NCI-H748 (cell line): Measurements from ENCODE around the gene DCP1A.
"Not testable (repeated sequence)": the region's sequence is repeated elsewhere in the genome, so short reads cannot be mapped to it uniquely, and the experiment has no call there.

Experiments used
- DNase-seq: peaks from one replicate; lab custom pipeline; 2025; ENCODE audit not compliant: unreplicated experiment; lab: John Stamatoyannopoulos, UW

The DCP1A gene

DNA sequence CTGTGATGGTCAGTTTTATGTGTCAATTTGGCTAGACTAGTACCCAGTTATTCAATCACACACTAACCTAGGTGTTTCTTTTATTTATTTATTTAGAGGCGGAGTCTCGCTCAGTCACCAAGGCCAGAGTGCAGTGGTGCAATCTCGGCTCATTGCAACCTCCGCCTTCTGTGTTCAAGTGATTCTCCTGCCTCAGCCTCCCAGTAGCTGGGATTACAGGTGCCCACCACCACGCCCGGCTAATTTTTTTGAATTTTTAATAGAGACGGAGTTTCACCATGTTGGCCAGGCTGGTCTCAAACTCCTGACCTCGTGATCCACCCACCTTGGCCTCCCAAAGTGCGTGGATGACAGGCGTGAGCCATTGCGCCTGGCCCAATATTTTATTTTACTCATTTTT, 78.2 kb downstream of the DCP1A start:
- not testable (repeated sequence) for DNase-seq

DNA sequence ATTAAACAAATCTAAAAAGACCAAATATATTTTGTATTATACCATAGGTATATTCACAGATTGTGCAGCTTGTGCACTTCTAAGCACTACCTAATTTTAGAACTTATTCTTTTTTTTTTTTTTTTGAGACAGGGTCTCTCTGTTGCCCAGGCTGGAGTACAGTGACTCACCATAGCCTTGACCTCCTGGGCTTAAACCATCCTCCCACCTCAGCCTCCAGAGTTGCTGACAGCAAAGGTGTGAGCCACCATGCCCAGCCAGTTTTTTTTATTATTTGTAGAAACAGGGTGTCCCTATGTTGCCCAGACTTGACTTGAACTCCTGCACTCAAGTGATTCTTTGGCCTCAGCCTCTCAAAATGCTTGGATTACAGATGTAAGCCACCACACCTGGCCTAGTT, 79.6 kb downstream of the DCP1A start:
- no peak for DNase-seq

DNA sequence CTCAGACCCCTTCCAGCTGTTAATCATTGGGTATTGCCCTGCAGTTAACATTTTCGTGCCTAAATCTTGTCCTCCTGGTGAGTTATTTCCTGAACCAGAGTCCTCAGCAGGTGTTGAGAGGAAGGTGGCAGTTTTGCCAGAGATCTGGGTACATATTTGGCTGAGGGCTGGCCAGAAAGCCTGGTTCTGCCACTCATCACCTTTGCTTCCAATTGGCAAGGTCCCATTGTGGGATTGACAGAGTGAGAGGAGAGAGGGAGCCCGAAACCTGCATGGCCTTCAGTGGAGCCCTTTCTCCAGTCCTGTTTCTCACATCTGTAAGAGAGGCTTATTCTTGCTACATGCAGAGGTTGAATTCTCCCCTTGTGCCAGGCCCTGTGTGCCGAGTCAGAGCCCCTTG, 82.6 kb downstream of the DCP1A start:
- DNase-seq: no peak

DNA sequence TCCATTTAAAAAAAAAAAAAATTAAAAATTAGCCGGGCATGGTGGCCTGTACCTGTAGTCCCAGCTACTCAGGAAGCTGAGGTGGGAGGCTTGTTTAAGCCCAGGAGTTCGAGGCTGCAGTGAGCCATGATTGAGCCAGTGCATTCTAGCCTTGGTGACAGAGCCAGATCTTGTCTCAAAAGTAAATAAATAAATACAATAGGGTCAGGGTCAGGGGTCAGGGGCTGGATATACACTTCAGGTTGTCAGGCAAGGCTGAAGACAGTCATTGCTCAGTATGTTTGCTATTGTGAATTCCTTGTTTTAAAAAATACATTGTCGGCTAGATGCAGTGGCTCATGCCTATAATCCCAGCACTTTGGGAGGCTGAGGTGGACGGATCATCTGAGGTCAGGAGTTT, 83.4 kb downstream of the DCP1A start:
- no peak for DNase-seq

DNA sequence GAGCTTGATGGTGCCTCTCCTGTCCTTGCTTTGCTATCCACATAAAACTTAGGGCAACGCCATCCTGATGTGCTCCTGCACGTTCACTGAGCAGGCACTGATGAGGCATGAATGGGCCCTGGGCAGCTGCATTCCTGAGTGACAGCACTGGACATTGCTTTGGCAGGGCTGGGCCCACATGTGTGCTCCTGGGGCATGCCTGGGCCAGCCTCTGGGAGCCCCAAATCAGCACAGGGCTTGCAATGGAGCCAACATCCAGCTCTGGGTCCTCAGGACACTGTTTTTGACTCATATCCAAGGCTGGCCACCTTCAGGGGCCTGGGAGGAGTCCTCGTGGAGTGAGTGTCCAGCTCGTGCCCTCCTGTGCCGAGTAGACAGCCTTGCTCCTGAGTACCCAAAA, 85.6 kb downstream of the DCP1A start:
- DNase-seq: no peak

DNA sequence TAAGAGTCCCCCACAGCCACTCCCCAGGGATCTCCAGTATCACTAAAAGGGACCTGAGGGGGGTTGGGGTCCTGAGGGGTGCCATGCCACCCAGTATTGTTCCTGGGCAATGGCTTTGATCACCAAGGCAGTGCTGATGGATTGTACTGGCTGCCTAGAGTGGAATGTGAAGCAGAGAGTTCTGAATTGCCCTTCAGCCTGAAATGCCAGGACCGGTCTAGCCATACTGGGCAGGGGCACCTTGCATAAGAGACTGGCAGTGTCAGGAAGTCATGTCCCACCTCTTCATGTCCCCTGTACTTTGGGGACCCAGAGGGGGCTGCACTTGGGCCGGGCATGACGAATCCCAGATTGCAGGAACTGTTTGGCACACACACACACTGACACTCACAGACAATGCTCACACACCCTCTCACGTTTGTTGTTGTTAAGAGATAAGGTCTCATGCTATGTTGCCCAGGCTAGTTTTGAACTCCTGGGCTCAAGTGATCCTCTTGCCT, 87.0 kb downstream of the DCP1A start:
- no peak for DNase-seq

DNA sequence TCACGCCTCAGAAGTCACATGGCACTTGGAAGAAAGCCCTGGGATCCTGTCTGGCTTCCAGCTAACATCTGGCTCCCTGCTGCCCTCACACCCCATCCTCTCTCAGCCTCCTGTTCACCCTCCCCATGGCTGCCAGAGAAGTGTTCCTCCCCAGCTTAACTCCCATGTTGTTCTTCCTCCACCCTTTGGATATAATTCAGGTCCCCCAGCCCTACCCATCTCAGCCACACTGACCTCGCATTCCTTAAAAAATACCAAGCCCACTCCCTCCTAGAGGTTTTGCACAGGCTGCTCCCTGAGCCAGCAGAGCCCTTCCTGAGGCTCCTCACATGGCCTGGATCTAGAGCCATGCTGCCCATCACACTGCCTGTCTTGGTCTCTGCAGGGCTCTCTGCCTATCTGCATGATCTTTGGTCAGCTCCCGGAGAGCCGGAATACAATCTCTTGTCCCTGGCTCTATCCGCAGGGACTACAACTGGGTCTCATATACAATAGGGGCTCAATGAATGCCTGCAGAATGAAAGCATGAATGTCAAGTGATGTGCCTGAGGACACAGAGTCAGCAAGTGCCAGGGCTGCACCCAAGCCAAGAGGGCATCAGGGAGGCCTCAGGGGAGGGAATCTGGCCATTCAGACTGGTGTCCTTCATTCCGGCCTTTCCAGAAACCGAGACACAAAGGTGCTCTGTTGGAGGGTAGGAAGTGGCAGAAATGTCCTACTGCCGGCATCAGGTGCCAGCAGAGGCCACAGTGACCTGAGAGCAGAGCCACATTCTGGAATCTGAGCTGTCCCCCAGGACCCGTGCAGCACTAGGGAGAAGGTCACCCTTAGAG, 87.7 kb downstream of the DCP1A start:
- DNase-seq: no peak

DNA sequence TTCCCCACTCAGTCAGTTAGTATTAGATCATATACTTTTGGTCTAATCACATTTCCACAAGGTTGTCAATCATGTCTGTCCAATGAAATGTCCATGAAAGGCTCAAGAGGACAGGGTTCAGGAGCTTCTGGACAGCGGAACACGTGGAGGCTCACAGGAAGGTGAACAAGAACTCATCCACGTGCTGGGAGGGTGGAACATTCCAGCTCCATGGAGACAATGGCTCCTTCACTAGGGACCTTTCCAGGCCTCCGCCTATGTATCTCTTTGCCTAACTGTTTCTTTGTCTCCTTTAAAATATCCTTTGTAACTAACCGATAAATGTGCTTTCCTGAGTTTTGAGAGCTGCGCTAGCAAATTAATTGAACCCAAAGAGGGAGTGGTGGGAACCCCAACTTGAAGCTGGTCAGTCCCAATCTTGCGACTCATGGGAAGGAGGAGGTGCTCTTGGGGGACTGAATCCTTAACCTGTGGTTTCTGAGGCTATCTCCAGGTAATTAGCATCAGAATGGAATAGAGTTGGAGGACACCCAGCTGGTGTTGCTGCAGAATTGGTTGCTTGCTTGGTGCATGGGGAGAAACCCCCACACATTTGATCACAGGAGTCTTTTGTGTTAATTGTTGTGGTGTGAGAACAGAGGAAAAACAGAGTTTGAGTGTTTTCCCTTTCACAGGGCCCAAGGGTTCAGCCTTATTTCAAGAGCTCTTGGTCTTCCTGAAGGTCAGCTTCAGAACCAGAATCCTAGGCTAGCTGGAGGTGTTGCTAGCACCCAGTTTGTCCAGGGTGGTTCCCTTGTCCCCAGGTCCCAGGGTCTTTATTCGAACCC, 88.5 kb downstream of the DCP1A start:
- DNase-seq: no peak

DNA sequence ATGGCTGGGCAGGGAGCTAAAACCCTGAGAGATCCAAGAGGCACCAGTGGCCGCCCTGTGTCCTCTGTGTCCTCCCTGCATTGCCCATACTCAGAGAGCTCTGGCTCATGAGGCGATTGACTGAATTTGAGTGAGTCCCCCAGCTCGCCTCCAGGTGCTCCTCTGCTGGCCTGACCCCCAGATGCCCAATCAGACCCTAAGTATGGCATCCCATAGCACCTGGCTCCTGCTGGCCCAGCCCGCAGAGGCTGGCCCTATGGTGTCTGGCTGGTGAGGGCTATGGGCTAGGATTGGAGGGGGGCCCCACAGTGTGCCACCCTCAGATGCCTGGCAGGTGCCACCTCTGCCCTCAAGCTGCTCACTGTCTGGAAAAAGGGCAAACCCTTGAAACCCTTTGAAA, 89.9 kb downstream of the DCP1A start:
- no peak for DNase-seq

DNA sequence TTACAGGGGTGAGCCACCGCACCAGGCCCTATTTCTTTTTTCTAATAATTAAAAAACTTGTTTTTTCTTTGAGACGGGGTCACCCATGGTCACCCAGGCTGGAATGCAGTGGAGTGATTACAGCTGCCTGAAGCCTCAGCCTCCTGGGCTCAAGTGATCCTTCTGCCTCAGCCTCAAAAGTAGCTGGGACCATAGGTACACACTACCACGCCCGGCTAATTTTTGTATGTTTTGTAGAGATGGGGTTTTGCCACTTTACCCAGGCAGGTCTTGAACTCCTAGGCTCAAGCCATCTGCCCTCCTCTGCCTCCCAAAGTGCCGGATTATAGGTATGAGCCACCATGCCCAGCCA, 90.7 kb downstream of the DCP1A start:
- DNase-seq: no peak

DNA sequence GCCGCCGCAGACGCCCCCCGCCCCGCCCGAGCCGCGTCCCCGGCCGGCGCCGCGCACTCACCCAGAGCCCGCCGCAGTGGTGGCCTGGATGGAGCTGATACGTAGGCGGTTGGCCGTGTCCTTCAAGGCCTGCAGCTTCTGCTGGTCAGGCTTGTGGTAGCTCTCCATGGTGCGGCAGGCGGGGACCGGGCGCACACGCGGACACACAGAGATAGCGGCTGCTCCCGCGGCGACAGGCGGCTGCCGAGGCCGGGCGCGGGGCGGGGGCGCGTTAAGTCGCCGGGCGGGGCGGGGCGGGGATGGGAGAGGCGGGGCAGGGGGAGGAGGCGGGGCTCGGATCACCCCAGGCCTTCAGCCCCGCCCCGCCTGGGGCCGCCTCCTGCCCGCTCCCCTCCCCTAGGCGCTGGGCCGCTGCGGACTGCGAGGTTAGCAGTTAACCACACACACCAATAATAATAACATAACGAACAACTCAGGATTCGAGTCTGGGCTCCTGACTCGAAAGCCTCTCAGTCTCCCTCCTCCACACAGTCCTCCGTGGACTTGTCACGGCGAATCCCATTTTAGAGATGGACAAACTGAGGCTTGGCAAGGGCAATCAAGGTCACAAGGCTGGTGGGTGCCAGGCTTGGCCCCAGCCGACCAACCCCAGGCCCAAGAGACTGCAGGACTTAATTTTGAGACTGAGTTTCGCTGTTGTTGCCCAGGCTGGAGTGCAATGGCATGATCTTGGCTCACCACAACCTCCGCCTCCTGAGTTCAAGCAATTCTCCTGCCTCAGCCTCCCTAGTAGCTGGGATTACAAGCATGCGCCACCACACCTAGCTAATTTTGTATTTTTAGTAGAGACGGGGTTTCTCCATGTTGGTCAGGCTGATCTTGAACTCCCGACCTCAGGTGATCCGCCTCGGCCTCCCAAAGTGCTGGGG, 91.3 kb downstream of the DCP1A start, which contains the start of gene TKT:
TSS of gene TKT (minus strand) at position 248 of the 929 bp plus-strand sequence. CDS start at position 168, 80 bp downstream.
- DNase-seq: peak; percentile 81

DNA sequence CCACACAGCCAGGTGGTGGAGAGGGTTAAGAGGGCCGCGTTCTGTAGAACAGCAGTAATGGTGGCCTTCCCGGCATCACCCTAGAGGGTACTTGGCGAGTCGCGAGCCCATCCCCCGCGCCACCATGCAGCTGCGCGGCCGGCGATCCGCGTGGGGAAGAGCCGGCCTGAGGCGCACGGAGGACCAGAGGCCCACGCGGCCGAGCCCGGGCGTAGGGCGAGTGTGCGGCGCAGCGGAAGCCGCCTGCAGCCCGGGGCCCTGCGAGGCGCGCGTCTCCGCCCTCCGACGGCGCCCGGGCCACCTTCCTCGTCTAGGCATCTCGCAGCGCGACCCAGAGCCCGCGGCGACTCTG, 91.9 kb downstream of the DCP1A start:
- DNase-seq: no peak

DNA sequence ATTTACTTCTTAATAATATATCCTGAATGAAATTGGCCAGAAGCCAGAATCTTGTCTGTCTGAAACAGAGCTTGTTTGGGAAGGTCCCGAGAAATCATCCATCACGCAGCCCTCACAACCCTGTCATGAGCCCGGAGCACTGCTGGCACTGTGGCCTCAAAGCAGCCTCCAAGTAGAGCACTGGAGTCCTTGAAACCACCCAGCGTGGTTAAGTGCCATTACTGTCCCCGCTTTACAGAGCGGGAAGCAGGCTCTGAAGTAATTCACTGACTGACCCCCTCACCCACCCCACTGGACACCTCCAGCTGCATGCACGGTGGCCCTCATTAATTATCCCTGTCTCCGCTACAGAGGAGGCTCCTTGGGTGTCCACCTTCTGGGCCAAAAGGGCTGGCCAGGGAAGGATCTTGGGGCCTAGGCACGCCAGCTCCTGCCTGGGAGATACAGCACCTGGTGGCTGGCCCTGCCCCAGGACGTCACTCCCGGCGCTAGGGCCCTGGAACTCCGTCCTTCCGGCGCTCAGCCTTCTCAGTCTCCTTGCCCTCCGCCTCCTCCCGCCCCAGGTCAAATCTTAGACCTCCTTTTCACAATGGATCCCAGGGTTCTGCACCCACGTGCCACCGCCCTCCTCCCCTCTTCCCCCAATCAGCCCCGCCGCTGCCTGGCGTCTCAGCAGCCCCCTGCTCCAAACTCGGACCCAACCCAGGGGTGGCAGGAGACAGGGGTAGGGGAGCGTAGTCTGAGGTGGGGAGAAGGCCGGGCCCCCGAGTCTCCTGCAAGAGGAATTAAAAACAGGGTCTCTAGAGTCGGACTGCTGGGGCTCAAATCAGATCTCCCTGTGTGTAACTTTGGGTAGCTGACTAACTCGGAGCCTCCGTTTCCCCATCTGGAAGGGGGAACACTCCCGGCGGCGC, 92.6 kb downstream of the DCP1A start:
- DNase-seq: peak; percentile 53

DNA sequence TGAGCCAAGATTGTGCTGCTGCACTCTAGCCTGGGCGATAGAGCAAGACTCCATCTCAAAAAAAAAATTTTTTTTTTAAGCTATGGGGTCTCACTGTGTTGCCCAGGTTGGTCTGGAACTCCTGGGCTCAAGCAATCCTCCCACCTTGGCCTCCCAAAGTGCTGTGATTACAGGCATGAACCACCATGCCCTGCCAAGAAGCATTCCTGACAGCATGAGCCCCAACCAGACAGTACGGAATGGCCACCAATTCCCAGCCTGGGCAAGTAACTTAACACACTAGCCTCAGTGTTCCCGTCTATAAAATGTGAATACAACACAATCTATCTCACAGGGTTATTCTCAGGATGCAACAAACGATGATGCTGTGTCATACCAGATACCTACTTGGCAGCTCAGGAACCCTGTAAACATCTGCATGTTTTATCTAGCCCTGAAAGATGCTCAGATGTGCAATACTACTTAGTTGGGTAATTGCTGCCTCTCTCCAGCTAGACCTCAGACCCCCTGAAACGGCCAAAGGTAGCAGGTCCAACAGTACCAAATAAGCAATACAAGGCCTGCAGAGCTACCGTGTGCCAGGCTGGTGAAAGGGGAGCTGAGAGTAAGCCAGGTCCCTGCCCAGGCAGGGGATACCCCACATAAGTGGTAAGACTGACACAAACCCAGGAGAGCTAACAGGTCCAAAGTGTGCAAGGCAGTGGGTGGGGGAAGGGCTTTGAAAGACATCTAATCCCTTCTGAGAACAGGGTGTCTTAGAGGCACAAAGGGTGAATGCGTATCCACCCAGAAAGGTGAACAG, 93.4 kb downstream of the DCP1A start:
- DNase-seq: no peak

DNA sequence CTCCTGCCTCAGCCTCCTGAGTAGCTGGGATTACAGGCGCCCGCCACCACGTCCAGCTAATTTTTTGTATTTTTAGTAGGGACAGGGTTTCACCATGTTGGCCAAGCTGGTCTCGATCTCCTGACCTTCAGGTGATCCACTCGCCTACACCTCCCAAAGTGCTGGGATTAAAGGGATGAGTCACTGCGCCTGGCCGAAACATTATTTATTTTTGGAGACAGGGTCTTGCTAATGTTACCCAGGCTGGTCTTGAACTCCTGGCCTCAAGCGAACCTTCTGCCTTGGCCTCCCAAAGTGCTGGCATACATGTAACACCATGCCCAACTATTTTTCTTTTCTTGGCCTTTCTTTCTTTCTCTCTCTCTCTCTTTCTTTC, 94.4 kb downstream of the DCP1A start:
- not testable (repeated sequence) for DNase-seq

DNA sequence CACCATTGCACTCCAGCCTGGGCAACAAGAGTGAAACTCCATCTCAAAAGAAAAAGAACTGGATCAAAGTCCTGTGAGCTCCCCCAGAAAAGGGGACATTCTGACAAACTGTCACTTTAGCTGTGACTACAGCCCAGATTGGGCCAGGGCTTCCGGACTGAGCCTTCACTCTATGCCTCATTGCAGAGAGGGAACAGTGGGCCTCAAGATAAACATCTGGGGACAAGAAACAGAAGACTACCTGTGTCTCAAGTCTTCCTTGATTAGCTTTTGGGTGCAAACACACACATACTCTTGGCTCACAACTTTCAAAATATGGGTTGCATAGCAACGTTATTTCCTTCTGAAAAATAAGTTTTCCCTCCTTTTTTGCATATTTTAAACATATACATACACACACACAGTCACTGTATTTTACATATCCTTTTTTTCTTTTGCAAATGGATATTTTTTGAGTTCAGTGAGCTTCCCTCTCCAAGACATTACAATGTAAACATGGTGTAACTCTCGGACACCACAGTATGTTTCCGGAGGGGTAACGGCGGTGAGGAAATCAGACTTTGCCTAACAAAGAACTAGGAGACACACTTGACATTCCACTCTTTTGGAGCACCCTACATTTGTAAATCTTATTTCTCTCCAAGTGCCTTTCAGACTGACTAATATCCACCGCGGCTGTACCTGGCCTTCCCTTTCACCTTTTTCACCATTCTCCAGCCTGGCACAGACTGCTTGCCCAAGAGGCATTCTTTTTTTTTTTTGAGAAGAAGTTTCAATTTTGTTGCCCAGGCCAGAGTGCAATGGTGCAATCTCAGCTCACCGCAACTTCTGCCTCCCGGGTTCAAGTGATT, 95.0 kb downstream of the DCP1A start:
- DNase-seq: no peak

DNA sequence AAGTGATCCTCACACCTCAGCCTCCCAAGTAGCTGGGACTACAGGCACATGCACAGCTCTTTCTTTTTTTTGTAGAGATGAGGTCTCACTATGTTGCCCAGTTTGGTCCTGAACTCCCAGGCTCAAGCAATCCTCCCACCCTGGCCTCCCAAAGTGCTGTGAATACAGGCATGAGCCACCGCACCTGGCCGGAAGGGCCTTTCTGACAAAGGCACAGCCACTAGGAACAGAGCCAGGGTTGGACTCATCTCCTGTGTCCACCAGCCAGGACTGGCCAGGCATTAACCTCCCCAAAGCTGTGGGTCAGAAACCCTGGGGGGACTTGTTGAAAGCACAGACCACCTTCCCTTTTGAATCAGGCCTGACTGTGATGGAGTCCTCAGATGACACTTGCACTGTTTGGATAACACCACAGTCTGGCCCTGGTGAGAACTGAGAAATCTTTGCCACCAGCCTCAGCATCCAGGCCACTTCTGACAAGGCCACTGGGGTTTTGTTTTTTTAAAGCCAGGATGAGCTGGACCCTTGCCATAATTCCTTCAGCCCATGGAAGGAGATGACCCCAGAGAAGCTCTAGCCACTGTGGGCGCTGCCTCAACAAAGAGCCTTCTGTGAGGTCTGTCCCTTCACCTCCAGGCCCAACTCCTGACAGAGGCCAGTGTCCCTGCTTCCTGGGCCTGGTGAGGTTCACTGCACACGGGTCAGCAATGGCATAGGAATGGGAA, 96.3 kb downstream of the DCP1A start:
- no peak for DNase-seq

DNA sequence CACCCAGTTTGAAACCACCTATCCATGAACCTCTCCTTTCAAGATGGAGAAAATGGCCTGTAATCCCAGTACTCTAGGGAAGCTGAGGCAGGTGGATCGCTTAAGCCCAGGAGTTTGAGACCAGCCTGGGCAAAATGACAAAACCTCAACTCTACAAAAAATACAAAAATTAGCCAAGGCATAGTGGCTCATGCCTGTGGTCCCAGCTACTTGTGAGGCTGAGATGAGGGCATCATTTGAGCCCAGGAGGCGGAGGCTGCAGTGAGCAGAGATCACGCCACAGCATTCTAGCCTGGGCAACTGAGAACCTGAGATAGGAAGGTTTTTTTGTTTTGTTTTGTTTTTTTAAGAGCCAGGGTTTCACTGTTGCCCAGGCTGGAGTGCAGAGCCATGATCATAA, 96.9 kb downstream of the DCP1A start:
- no peak for DNase-seq
